Esophagus (tissue), 2 donors: ENCODE measurements around the gene RNASET2. TPM values are rescaled to one million over a fixed set of nuclear protein-coding genes. Genes with fewer than 3 reads are reported as not detected.
"Not testable (repeated sequence)": the region's sequence is repeated elsewhere in the genome, so short reads cannot be mapped to it uniquely, and the experiment has no call there.

Source experiments
- H3K27ac ChIP-seq, 2 donors: one replicate each; pipeline ENCODE4 v1.5.1; 2013; ENCODE audit warnings: low read depth in 2 of 2, mild to moderate bottlenecking in 2 of 2, inconsistent platforms in 1 of 2, low read length in 1 of 2, moderate library complexity in 1 of 2
- H3K27me3 ChIP-seq, 2 donors: one replicate each; pipeline ENCODE4 v1.6.1; 2013; ENCODE audit warnings: low read length in 2 of 2, control low read depth in 1 of 2, mild to moderate bottlenecking in 1 of 2; ENCODE audit not compliant: insufficient read depth in 2 of 2, control insufficient read depth in 1 of 2
- H3K36me3 ChIP-seq, 2 donors: one replicate each; pipeline ENCODE4 v1.6.1; 2013; ENCODE audit warnings: low read length in 1 of 2; ENCODE audit not compliant: control insufficient read depth in 2 of 2, insufficient read depth in 2 of 2
- H3K4me1 ChIP-seq, 2 donors: one replicate each; pipeline ENCODE4 v1.6.1; 2013; ENCODE audit warnings: low read length in 1 of 2; ENCODE audit not compliant: control insufficient read depth in 2 of 2, insufficient read depth in 2 of 2
- H3K4me3 ChIP-seq, 2 donors: one replicate each; pipeline ENCODE4 v1.5.1; 2013; ENCODE audit warnings: low read length in 2 of 2, mild to moderate bottlenecking in 2 of 2, low read depth in 1 of 2, moderate library complexity in 1 of 2
- H3K9me3 ChIP-seq, 2 donors: one replicate each; pipeline ENCODE4 v1.6.1; 2013; ENCODE audit warnings: mild to moderate bottlenecking in 2 of 2, low read depth in 1 of 2, low read length in 1 of 2, moderate library complexity in 1 of 2; ENCODE audit not compliant: control insufficient read depth in 2 of 2, insufficient read depth in 1 of 2
- WGBS, 2 donors: extraction: QIAGEN DNeasy Blood & Tissue Kit; methylation state at CpG; one replicate each; pipeline ENCODE4 v1.1.7; 2013; 5-methylcytosine and 5-hydroxymethylcytosine counted together
- polyA plus RNA-seq, 2 donors: library from polyadenylated mRNA; stranded (reverse); fragments of 200-250 nt; gene quantifications; one replicate each; pipeline ENCODE4 v1.2.3, GENCODE V29; 2013
- donor health status: healthy with polysubstance abuse.
- donor health status: Bipolar disorder and iron deficiency.

Gene RNASET2
- polyA plus RNA-seq, 2 donors, result 19.7 to 26.8 TPM

DNA sequence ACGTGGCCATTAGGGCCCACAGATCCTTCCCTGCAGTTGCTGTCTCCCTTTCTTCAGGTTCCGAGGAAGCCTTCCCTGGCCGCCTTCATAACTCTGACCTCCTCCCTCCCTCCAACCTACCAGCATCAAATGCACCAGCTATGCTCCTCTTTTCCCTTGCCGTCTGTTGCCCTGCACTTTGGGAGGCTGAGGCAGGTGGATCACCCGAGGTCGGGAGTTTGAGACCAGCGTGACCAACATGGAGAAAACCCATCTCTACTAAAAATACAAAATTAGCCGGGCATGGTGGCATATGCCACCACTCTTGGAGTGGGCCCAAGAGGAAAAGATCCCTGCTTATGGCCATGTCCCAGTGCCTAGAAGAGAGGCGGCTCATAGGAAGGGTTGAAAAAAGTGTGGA, 31.8 kb downstream of the RNASET2 start:
- WGBS, 2 donors, result 93 to 97% methylated on average over 9 of the region's 9 CpGs
- H3K9me3 ChIP-seq, result no peaks in the 10 kb centered on the region
- no peak overlapping the region for H3K4me3 ChIP-seq

GRCh38 chr6:166922937-166923336, 33.4 kb downstream of the RNASET2 start:
- Histone ChIP-seq H3K27ac (no peak overlapping the region), H3K4me1 (no peaks in the 10 kb centered on the region), H3K27me3 (no peaks in the 10 kb centered on the region), H3K9me3 (no peaks in the 10 kb centered on the region), H3K36me3 (no peaks in the 10 kb centered on the region), H3K4me3 (no peak overlapping the region)
- 89 to 95% methylated on average over 7 of the region's 7 CpGs for WGBS, 2 donors

More for the DNA sequence above, 31.8 kb downstream of the RNASET2 start:
- H3K36me3 ChIP-seq, result peaks cover 0 to 3% of the 10 kb centered on the region in 2 donors
- H3K27ac ChIP-seq, result no peak overlapping the region
- no peaks in the 10 kb centered on the region for H3K4me1 ChIP-seq
- no peaks in the 10 kb centered on the region for H3K27me3 ChIP-seq

- no peaks in the 10 kb centered on the region for H3K4me1 ChIP-seq
- no peak overlapping the region for H3K27ac ChIP-seq
- H3K27me3 ChIP-seq, result no peaks in the 10 kb centered on the region
- no peaks in the 10 kb centered on the region for H3K9me3 ChIP-seq
- H3K4me3 ChIP-seq, result no peak overlapping the region
- WGBS, 2 donors, result 93 to 98% methylated on average over 3 of the region's 3 CpGs
- H3K36me3 ChIP-seq, result no peaks in the 10 kb centered on the region
Observed at GRCh38 chr6:166921570-166921969, 34.8 kb downstream of the RNASET2 start.

DNA sequence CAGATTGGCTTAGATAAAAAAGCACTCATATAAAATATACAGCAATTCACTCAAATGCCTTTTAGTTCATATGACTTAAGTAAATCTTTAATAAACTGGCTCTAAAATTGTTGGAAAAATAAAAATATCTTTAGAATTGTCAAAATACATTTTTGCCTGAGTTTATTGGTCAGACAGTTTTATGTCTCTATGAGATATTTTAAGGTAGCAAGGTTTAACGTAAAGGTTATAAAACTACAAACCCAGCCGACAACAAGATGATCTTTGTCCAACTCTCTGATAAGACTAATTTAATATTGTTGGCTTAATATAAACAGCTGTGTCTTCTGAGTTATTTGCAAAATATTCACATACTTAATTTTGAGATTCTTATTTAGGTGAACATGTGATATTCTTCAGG, 39.5 kb downstream of the RNASET2 start:
- H3K9me3 ChIP-seq, result no peaks in the 10 kb centered on the region
- H3K4me3 ChIP-seq, result no peak overlapping the region
- 81 to 92% methylated on average over 2 of the region's 2 CpGs for WGBS, 2 donors
- no peaks in the 10 kb centered on the region for H3K36me3 ChIP-seq
- H3K27me3 ChIP-seq, result no peaks in the 10 kb centered on the region
- no peak overlapping the region for H3K27ac ChIP-seq
- no peaks in the 10 kb centered on the region for H3K4me1 ChIP-seq

DNA sequence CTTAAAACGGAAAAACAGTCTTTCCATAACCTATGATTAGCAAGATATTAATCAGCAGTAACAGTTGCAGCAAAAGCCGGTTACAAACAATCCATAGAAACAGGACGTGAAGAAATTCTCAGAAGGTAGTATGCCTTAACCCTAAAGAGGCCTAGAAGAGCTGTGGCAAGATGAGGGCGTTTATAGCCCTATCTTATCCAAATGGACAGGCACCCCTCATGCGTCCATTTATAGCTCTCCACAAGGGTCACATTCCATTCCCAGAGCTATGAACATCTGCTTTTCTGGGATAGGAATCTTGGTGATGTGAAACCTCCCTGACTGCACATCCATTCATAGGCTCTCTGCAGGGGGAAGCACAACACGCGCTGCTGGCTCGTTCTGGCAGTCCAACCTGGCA, 40.9 kb downstream of the RNASET2 start:
- H3K4me3 ChIP-seq, H3K36me3 ChIP-seq, H3K27me3 ChIP-seq, H3K4me1 ChIP-seq, H3K9me3 ChIP-seq, H3K27ac ChIP-seq: not testable (repeated sequence)
- WGBS, 2 donors, result 83 to 84% methylated on average over 8 of the region's 8 CpGs

GRCh38 chr6:166914952-166915351, 41.4 kb downstream of the RNASET2 start:
- 81 to 83% methylated on average over 3 of the region's 3 CpGs for WGBS, 2 donors
- H3K36me3 ChIP-seq, H3K4me3 ChIP-seq, H3K9me3 ChIP-seq, H3K27ac ChIP-seq, H3K4me1 ChIP-seq, H3K27me3 ChIP-seq: not testable (repeated sequence)

GRCh38 chr6:166911248-166911677, 45.1 kb downstream of the RNASET2 start:
- H3K4me1 ChIP-seq, result no peaks in the 10 kb centered on the region
- H3K4me3 ChIP-seq, result no peak overlapping the region
- H3K9me3 ChIP-seq, result no peaks in the 10 kb centered on the region
- 88 to 89% methylated on average over 5 of the region's 5 CpGs for WGBS, 2 donors
- H3K27me3 ChIP-seq, result no peaks in the 10 kb centered on the region
- H3K36me3 ChIP-seq, result no peaks in the 10 kb centered on the region
- H3K27ac ChIP-seq, result no peak overlapping the region

DNA sequence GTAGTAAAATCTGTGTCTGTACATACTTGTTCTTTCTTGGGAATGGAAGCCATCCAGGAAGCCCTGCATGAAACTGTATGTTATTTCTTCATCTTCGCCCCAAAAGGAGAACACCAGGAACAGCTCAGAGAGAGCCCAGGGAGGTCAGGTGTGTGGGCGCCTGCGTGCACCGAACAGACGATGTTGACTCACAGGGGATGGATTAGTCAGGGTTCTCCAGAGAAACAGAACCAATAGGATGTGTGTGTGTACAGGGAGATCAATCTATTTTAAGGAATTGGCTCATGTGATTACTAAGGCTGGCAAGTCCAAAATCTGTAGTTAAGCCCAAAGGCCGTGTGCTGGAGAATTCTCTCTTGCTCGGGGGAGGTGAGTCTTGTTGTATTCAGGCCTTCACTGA, 45.7 kb downstream of the RNASET2 start:
- Histone ChIP-seq H3K27ac (no peak overlapping the region), H3K9me3 (no peaks in the 10 kb centered on the region), H3K27me3 (no peaks in the 10 kb centered on the region), H3K36me3 (no peaks in the 10 kb centered on the region), H3K4me3 (no peak overlapping the region), H3K4me1 (no peaks in the 10 kb centered on the region)
- 76 to 81% methylated on average over 7 of the region's 7 CpGs for WGBS, 2 donors

GRCh38 chr6:166908811-166909210, 47.5 kb downstream of the RNASET2 start:
- WGBS, 2 donors, result 49 to 63% methylated on average over 2 of the region's 2 CpGs
- Histone ChIP-seq H3K4me3 (no peak overlapping the region), H3K9me3 (peaks cover 0 to 2% of the 10 kb centered on the region in 2 donors), H3K36me3 (no peaks in the 10 kb centered on the region), H3K27me3 (no peaks in the 10 kb centered on the region), H3K27ac (no peak overlapping the region), H3K4me1 (peaks cover 0 to 3% of the 10 kb centered on the region in 2 donors)

DNA sequence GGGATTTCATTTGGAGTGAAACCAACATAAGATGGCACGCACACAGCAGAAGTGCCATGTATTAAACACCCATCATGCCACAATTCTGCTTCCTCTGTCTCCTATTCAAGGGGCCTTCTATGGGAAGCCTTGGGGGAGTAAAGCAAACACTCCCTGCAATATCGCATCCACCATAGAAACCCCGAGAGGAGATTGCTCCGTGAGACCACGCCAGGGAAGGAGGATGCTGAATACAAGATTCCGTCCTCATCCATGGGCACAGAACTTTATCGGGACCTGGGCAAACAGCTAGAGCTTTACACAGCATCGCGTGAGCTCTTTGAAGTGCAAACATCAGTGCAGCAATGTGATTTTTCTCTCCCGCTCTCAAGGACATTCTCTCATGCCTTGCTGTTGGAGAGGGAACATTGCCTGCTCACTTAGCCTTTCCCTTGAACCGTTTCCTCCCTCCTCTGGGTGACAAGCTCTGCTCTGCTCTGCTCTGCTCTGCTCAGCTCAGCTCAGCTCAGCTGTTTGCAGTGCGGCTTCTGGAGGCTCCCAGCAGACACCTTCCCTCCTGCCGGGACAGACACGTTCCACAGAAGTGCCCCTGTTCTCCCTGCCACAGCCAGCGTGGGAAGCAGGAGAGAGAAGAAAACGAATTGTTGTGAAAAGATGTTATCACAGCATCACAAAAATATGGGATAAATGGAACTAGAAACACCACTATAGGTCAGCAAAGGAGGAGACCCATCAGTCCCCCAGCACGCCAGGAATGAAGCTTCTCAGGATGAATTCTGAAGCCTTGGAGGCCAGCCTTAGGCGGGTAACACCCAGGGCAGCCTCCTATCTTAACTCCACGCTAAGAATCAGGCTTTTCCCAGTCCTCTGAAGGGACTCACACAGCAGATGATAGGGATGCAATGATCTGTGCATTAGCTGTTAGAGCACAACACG, 48.2 kb downstream of the RNASET2 start:
- WGBS, 2 donors, result 77 to 88% methylated on average over 20 of the region's 20 CpGs
- H3K9me3 ChIP-seq, result peaks cover 0 to 2% of the 10 kb centered on the region in 2 donors
- H3K27ac ChIP-seq, result no peak overlapping the region
- no peaks in the 10 kb centered on the region for H3K36me3 ChIP-seq
- no peak overlapping the region for H3K4me3 ChIP-seq
- H3K4me1 ChIP-seq, result peaks cover 0 to 6% of the 10 kb centered on the region in 2 donors
- H3K27me3 ChIP-seq, result no peaks in the 10 kb centered on the region
